GM18499 (cell line): ENCODE results near the gene ATP13A3.

Experiments used
- ATAC-seq: cut with Tn5 transposase; IDR thresholded peaks from one replicate; pipeline ENCODE4 v1.9.1; 2021; ENCODE audit warnings: moderate number of reproducible peaks; ENCODE audit not compliant: insufficient read depth, unreplicated experiment

The ATP13A3 gene

DNA sequence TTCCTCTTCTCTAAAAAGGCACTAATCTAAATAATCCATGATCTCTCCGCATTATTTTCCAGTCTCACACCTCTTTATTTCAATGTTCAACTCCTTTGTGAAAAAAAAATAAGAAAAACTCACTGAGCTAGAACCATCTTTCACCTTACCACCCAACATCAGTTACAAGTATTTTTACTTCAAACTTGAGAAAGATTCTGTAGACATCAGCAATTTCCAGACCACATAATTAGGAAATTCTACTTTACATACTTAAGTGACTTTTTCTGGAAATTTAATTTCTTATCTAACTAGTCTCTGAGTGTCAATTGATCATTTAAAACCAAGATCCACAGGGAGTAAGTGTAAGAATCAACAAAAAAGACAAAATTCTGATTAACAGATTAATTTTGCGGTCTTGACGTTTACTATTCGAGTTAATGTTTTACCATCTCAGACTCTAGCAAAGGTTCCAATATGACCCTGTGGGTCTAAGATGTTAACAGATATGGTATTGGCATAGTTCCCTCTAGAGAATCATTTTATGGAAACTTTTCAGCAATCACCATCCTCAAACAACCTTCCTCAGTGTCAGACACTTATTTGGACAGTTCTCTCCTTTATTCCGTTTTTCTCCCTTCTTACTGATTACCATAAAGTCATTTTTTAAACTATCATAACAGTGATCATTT, 5.1 kb downstream of the ATP13A3 start:
- ATAC-seq: no peak

DNA sequence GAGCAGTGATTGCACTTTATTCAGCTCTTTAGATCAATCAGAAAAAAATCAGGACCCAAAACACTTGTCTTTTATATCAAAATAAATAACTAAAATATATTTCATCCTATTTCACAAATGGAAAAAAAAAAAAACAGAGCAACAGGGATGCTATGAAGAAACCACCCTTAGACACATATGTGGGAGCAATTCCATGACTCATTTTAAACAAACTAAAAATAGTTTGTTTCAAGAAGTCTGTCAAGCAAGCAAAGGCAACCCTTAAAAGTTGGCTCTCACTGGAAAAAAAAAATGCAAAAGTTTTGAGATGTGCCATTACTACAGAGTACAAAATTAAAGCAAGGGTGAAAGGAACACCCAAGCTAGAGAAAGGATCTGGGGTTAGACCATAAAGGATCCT, 5.7 kb downstream of the ATP13A3 start:
- ATAC-seq: no peak

DNA sequence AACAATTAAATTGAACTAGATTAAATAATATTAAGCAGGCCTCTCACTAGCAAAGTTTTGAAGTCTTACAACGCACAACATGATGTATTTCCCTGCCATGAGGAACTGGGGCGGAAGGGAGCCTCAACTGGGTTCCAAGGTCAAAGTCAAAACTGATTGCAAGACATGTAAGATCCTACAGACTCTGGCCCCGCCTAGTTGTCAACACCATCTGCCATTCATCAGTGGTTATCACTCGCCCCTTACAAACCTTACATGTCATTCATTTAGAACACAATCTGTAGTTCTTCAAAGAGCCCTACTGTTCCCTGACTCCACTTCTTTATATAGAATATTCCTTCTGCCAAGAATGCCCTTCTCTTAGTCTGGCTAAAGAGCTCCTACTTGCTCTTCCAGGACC, 10.0 kb downstream of the ATP13A3 start:
- no peak for ATAC-seq

DNA sequence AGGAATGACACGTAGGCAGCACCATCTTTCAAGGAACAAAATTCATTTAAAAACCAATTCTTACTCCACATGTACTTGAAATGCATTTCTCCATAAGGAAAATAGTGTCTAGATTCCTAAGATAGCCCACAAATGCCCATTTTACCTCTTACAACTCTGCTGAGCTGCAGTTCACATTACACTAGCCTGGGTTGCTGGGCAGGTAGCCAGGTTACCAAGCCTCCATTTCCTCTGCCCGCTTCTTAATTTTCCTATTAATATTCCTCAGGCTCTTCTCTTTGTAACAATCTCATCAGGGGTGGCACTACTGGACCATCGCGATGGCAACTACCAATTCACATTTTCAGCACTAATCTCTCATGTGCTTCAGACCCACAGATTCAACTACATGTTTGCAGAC, 10.8 kb downstream of the ATP13A3 start:
- no peak for ATAC-seq

DNA sequence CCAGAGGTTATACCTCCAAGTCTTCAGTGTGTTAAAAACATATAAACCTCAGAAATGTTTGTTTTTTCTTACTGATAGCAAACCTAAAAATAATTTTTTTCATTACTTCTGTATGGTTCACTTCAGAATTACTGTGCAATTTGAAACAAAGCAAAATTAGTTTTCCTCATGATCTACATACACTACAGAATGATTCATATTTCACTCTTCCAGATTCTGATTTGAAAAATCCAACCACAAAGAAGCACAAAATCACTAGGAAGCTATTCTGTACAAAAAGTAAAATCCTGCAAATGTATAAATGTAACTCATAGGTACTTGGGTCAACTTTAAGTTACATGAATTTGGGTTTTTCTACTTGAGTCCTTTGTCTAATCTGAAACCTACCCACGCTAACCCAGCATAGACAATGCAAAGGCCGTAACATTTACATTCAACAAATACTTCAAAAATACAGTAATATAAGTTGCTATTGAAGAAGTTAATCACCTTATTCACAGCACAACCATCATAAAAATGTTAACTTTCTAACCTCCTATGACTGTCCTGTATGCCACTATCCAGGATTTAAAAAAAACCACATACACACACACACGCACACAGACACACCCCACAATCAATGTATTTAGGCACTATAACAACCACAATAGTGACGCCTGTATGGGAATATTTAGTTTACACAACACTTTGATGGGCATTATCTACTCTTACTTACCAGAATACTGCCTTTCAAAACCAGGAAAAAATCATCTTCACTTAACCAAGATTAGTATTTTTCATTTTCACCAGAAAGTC, 11.5 kb downstream of the ATP13A3 start:
- ATAC-seq: no peak

DNA sequence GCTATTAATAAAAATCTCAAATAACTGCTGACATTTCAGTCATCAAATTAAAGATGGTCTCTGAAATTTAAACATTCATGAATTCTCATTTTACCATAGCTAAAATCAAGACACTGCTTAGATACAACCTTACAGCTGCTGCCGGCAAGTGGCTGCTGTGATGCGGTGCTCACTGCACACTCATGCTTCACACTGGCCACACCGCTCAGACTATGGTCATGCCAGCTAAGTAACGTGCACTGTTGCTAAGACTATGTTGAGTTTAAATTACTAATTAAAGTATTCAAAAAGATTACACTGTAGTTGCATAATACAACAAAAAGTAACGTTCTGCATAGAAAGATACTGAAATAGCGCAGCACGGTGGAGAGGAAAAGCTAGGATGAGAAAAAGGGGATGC, 12.1 kb downstream of the ATP13A3 start:
- no peak for ATAC-seq

DNA sequence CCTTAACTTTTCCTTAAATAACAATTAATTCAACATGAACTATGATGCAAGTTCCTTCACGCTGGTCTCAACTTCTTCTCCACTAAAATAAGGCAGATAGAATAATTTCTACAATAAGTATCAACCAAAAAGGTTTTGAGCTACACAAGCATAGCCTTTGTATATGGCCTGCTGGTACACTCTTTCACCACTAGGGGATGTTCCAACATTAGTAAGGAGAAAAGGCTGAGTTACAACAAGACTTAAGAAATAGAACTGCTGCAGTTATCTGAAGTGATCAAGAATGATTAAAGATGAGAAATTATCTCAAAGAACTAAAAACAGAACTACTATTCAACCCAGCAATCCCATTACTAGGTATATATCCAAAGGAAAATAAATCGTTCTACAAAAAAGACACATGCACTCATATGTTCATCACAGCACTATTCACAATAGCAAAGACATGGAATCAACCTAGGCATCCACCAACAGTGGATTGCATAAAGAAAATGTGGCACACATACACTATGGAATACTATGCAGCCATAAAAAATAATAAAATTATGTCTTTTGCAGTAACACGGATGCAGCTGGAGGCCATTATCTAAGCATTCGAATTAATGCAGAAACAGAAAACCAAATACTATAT, 14.4 kb downstream of the ATP13A3 start:
- no peak for ATAC-seq

DNA sequence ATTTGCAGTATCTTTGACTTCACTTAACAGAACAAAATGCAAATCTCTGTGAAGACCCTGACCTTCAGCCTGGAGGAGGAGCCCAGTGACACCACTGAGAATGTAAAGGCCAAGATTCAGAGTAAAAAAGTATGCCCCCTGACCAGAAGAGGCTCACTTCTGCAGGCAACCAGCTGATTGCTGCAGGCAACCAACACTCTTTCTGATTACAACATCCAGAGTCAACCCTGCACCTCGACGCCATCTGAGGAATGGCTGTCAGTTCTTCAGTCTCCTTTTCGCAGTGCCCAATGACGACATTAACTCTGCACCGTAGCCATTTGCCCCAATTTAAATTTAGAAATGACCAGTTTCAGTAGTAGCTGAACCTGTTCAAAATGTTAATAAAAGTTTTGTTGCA, 14.9 kb downstream of the ATP13A3 start:
- ATAC-seq: no peak

DNA sequence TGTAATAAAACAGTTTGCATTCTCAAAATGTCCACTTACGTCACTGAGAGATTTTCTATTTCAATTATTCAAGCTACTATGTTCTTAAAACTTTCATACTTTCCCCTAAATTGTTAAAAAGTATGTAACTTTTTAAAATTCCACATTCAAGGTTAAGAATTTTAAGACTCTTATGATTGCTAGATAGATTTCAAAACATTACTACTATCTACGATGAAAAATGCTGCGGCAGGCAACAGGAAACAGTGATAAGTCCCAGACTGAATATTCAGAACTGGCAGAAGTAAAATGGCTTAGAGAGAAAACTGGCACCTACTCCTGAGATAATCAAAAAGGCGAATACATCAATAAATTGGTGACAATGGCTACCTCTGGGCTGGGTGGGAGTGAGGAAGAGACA, 16.2 kb downstream of the ATP13A3 start:
- no peak for ATAC-seq

DNA sequence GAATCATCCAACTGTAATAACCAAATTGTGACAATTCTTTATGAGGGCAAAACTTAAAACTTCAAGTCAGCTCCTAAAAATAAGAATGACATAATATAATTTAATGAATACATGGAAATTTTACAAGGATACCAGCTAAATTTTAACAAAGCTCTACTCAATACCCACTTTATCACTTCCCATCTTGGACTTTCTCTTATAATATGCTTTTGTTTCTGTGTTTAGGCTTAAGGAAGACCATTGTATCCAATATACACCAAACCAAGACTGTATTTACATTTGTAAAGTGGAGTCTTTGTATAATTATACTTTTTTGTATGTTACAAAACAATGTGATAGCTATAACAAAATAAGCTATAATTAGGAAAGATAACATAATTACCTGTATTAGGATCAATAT, 16.8 kb downstream of the ATP13A3 start:
- no peak for ATAC-seq

DNA sequence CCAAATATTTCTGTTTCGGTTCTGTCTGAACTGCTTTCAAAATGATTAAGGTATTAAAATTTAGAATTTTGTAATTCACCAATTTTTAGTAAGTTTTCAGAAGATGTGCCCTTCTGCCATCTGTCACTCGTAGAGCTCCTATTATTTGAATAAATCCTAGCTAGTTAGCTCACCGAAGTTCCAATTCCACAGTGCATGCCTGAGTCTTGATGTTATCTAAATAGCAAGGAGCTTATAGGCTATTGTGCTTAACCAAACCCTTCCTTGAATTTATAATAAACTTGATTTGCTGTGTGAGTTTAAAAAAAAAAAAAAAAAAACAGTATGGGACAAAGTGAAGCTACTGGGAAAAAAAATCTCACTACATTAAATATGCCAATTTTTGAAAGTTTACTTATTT, 18.7 kb downstream of the ATP13A3 start:
- no peak for ATAC-seq

DNA sequence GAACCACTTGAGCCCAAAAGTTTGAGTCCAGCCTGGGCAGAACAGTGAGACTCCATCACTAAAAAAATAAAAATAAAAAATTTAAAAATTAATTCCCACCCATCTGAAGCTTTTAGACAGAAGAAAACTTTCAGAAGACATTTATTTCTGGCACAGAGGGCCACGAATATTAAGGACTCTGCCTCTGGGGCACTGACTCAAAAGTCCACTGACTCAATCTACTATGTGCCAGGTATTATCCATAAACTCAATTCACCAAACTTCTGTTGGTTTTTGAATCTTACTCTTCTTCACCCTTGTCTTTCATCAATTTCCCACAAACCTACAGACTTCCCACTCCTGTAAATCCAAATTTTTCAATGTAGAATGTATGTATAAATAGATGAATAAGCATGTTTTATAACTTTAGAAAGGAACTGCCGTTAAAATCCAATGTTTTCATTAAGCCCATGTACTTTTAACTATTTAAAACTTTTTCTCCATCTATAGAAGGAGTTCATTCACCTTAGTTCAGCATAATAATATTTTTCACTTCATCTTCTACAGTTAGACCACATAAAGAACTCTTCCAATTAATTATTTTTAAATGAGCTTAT, 19.9 kb downstream of the ATP13A3 start:
- no peak for ATAC-seq

DNA sequence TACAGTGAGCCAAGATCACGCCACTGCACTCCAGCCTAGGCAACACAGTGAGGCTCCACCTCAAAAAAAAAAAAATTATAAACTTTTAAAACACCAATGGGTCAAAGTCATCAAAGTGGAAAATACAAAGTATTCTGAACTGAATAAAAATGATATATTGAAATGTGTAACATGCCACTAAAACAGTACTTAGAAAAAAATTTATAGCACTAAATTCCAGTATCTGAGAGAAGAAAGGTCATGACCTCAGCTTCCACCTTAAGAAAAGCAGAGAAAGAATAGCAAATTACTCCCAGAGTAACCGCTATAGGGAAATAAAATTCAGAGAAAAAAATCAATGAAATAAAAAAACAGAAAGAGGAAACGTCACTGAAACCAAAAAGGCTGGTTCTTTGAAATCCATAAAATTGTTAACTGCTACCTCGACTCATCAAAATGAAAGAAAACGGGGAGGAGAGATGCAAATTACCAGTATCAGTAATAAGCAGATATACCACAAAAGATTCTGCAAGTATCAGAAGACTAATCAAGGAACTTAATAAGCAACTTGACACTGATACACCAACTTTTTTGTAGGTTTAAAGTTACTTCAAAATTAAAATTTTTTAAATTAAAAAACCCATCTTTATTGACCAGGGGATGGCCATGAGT, 20.8 kb downstream of the ATP13A3 start:
- ATAC-seq: no peak

DNA sequence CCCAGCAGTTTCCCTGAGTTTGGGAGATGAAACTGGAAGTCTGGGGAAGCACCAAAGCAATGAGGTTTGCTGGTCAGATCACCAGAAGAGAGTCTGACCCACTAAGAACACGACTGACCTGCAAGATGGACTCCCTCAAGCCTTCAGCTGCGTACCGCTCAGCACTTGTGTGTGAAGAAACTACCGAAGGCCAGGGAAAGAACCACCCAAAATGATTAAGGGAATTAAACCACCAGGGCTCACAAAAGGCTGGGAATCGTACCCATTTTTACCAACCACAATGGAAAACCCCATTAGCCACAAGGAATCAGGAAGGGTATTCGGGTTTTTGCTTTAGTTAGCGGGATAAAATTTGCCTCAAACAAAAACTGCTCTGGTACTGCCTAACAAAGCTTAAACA, 21.6 kb downstream of the ATP13A3 start:
- no peak for ATAC-seq

DNA sequence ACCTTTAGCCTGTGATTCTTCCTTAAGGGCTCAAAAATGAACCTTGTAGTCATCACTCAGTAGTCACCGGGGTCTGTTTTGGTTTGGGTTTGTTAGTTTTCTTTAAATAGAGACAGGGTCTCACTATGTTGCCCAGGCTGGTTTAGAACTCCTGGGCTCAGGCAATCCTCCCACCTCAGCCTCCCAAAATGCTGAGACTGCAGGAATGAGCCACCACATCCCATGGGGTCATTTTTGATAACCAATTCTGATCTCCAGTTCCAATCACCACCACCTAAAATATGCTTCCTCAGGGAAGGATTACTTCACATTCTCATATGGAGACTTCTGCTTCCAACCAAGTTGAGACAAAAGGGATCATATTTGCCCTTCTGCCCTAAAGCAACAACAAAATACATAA, 22.1 kb downstream of the ATP13A3 start:
- no peak for ATAC-seq

DNA sequence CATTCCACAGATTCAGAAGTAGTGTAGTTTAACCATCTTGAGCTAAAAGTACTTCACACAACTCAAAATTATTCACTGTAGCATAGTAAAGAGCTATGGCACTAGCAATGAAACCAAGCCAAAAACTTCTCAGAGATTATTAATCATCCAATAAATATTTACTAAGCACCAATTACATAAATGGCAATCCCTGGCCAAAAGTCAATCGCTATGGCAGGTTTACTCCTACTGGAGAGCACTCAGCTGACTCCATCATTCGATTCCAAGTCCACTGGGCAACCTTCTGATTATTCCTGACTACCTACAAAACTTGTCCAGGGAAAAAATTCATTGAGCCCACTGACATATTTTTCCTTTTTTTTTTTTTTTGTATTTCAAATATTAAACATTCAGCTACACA, 23.9 kb downstream of the ATP13A3 start:
- no peak for ATAC-seq

DNA sequence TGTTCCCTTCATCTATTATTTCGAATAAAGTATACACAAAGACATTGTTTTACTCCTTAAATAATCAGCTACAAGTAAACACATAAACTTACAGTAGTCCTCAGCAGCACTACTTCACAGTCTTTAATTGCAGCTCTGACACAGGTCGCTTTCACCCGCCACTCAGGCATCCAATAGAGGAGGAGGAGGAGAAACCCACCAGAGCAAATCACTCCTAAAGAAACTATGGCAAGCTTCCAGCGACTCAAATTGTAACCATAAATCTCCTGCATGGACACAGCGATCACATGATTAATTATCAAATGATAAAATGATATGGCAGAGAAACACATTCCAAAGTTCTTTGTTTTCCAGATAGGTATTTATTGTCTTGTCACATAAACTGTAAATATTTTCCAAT, 26.2 kb downstream of the ATP13A3 start:
- ATAC-seq: no peak

DNA sequence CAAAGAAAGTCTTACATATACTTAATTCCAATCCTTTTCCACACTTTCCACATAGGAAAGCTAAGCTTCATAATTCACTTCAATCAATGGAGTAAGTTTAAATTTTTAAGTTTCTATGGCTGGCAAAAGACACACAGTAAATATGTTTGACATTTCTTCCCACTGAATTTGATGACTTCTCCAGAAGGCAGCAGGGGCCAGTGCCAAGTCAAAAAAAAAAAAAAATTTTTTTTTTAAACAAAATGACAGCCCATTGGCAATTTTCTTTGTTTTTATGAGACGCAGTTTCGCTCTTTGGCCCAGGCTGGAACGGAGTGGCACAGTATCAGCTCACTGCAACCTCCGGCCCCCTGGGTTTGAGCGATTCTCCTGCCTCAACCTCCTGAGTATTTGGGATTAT, 28.7 kb downstream of the ATP13A3 start:
- ATAC-seq: no peak

DNA sequence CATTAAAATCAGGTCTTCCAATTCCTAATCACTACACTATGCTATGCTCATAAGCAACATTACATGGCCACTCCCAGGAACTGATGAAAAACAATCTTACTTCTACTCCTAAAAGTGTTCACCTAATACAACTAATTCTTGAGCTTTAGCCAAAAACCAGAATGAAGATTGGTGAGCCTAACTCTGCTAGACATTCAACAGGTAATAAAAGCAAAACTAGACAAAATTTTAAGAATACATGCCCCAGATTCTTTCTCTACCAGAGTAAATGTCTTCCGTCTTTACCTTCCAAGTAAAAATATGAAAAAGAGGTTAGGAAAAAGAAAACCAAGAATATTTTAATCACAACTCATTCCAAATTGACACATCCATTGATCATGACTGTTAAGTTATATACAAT, 31.3 kb downstream of the ATP13A3 start:
- ATAC-seq: no peak

DNA sequence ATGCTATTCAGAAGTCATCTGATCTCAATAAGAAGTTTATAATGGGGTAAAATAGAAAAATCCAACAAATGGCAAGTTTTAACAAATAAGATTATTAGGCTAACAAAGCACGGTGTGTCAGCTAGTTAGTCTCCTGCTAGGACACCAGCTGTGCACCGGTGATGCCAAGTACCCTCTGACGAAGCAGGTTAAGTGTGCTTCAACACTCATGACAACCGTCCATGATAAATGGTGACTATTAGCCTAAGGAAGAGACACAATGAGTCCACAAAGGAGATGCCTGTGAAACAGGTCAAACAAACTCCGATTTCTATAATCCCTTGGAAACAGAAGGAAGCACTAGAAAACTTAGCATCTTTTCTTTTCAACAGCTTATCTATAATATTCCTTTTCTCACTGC, 36.5 kb downstream of the ATP13A3 start:
- ATAC-seq: no peak

DNA sequence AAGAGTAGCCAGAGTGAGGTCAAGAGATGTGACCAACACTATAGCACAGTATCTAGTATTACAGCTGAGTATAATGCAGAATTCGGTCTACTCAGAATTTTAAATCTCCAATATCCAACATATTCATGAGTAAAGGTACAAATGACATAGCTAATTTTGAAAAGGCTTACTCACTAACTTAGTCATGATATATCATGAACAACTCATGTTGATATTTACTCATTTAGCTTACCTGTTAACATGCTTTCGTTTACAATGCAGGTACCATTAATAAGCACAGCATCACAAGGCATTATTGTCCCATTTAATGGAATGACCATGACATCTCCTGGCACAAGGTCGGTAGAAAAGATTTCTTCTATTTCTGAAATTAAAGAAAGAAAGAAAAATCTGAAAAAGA, 36.9 kb downstream of the ATP13A3 start:
- no peak for ATAC-seq
